SU-DHL-6 (cell line): ENCODE measurements around the gene C2CD3.

ENCODE experiments used
- H2AFZ ChIP-seq: fragments of 200-600 bp; sonication (generic); 2 replicates; pipeline ENCODE4 v1.6.1; 2014; ENCODE audit warnings: low read depth, mild to moderate bottlenecking, moderate library complexity, mixed read lengths, antibody characterized with exemption, low read length; ENCODE audit not compliant: severe bottlenecking
- H3F3A ChIP-seq: fragments of 200-600 bp; shearing (Covaris generic); 2 replicates; pipeline ENCODE4 v1.6.0; 2016; ENCODE audit warnings: antibody characterized with exemption, mild to moderate bottlenecking; ENCODE audit not compliant: insufficient read depth
- H3K27ac ChIP-seq: fragments of 200-600 bp; sonication (generic); 2 replicates; pipeline ENCODE4 v1.5.1; 2016; ENCODE audit warnings: low read depth, mild to moderate bottlenecking, low read length, moderate library complexity, mixed read lengths
- H3K27me3 ChIP-seq: fragments of 200-600 bp; sonication (generic), shearing (Covaris generic); 2 replicates; pipeline ENCODE4 v1.6.0; 2014; ENCODE audit warnings: mild to moderate bottlenecking, low read length
- H3K36me3 ChIP-seq: fragments of 200-600 bp; sonication (generic); 2 replicates; pipeline ENCODE4 v1.6.1; 2014; ENCODE audit warnings: mild to moderate bottlenecking, low read length, mixed read lengths
- H3K4me2 ChIP-seq: fragments of 300-600, 200-600 bp; shearing (Covaris generic), sonication (generic); 2 replicates; pipeline ENCODE4 v1.6.0; 2014; ENCODE audit warnings: low read length, low read depth, mild to moderate bottlenecking; ENCODE audit not compliant: poor library complexity, severe bottlenecking
- H3K4me3 ChIP-seq: fragments of 200-600 bp; sonication (generic); 2 replicates; pipeline ENCODE4 v1.5.1; 2014; ENCODE audit warnings: antibody characterized with exemption, low read length, mild to moderate bottlenecking, mixed read lengths; ENCODE audit not compliant: insufficient read depth, poor library complexity, severe bottlenecking
- H3K79me2 ChIP-seq: fragments of 200-600 bp; sonication (generic); 2 replicates; pipeline ENCODE4 v1.6.1; 2014; ENCODE audit warnings: mild to moderate bottlenecking, low read length, moderate library complexity; ENCODE audit not compliant: insufficient read depth
- H3K9ac ChIP-seq: fragments of 200-600 bp; sonication (generic); 2 replicates; pipeline ENCODE4 v1.7.0; 2014; ENCODE audit warnings: mild to moderate bottlenecking, low read length
- H3K9me2 ChIP-seq: fragments of 200-600 bp; sonication (generic); replicated peaks from 2 replicates; pipeline ENCODE4 v1.6.1; 2014; ENCODE audit warnings: low read length; ENCODE audit not compliant: insufficient read depth
- H3K9me3 ChIP-seq: fragments of 200-600 bp; sonication (generic); 2 replicates; pipeline ENCODE4 v1.6.1; 2014; ENCODE audit warnings: low read length, mixed read lengths; ENCODE audit not compliant: insufficient read depth
- H4K20me1 ChIP-seq: fragments of 200-600 bp; sonication (generic); 2 replicates; pipeline ENCODE4 v1.6.1; 2014; ENCODE audit warnings: low read depth, mild to moderate bottlenecking, antibody characterized with exemption, low read length, moderate library complexity, mixed read lengths
- CTCF ChIP-seq: fragments of 200-600 bp; sonication (generic); IDR thresholded peaks from one replicate; pipeline ENCODE4 v1.5.1; 2017; ENCODE audit warnings: antibody characterized with exemption, mild to moderate bottlenecking, low read length, moderate library complexity; ENCODE audit not compliant: insufficient read depth, poor library complexity, severe bottlenecking
- EZH2phosphoT487 ChIP-seq: fragments of 200-600 bp; sonication (generic), shearing (Covaris generic); conservative IDR thresholded peaks from 2 replicates; pipeline ENCODE4 v1.6.1; 2018; ENCODE audit warnings: mild to moderate bottlenecking, antibody characterized with exemption, low read length, moderate library complexity, mixed read lengths

Gene C2CD3

DNA sequence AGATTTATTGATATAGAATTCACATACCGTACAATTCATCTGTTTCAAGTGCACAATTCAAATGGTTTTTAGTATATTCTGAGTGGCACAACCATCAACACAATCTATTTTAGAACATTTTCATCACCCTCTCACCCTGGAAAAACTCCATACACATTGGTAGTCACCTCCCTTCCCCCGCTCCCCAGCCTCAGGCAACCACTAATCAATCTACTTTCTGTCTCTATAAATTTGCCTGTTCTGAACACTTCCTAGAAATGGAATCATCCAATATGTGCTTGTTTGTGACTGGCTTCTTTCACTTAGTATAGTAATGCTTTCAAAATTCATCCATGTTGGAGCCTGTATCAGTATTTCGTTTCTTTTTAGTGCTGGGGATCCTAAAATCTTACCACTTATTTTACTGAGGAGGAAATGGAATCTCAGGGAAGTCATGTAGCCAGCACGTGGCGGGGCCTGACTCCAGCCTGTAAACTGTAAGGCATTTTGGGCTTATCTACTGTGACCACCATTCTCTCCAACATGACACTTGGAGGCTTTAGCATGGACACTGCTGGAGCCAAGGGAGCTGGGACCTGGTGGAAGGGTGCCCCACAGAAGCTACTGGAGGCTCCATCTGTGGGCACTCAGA is 161.0 kb downstream of the C2CD3 start:
- Histone ChIP-seq H2AFZ (no peak overlapping the region), H3K27me3 (no peaks in the 10 kb centered on the region), H3K4me2 (no peak overlapping the region), H4K20me1 (no peaks in the 10 kb centered on the region), H3K27ac (no peak overlapping the region), H3K9ac (no peak overlapping the region), H3K9me3 (no peaks in the 10 kb centered on the region), H3K4me3 (no peak overlapping the region), H3K36me3 (no peaks in the 10 kb centered on the region), H3F3A (no peaks in the 10 kb centered on the region), H3K79me2 (no peaks in the 10 kb centered on the region), H3K9me2 (no peaks in the 10 kb centered on the region)
- no peak for TF ChIP-seq CTCF
- no peak for TF ChIP-seq EZH2phosphoT487

GRCh38 chr11:74009230-74009547 is 161.6 kb downstream of the C2CD3 start:
- no peak overlapping the region for H3K27ac ChIP-seq
- no peak overlapping the region for H3K9ac ChIP-seq
- H3K4me2 ChIP-seq = no peak overlapping the region
- no peaks in the 10 kb centered on the region for H3K79me2 ChIP-seq
- no peaks in the 10 kb centered on the region for H3K36me3 ChIP-seq
- no peaks in the 10 kb centered on the region for H3F3A ChIP-seq
- H4K20me1 ChIP-seq = no peaks in the 10 kb centered on the region
- H3K9me3 ChIP-seq = no peaks in the 10 kb centered on the region
- no peak overlapping the region for H3K4me3 ChIP-seq
- TF ChIP-seq CTCF (no peak), EZH2phosphoT487 (no peak)
- no peak overlapping the region for H2AFZ ChIP-seq
- H3K27me3 ChIP-seq = no peaks in the 10 kb centered on the region
- no peaks in the 10 kb centered on the region for H3K9me2 ChIP-seq

DNA sequence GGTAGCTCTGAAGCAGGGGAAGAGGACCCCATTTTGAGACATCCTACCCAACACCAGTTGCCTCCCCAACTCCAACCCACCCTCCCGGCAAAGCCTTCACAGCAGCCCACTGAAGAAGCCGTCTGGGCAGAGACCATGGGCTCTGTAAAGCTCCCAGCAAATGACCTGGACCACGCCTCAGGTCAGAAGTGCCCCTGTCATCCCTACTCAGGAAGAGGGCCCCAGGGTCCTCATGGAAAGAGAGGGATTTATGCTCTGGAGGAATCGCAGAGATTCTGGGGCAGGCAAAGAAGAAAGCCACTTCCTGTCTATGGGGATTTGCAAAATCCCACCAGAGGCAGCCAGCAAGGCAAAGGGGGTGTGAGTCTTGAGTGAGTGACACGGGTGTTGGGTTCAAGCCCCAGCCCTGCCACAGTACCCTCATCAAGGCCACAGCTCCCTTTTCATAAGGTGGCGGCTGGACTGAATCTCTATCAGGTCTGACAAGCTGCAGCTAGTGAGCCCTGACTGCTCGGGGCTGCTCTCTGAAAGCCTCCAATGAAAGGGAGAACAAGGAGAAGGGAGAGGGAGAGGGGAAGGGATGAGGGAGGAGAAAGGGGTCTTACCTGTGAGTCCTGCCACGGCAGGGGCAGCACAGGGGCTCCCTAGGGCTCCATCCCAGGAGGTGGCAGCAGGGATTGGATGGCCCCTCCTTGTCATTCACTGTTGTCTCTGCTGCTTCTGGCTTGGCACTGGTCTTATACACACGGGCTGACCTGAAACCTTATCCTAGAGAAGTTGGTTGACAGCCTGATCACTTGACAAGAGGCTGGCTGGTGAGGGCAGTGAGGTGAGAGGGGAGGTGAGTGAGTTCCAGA is 162.2 kb downstream of the C2CD3 start, which contains the start of gene UCP3:
UCP3 (minus strand) TSS at position 713 of the 857 bp plus-strand sequence. CDS start 2,043 bp downstream, outside the sequence.
- no peak within 1 kb of the TSS for H3K27ac ChIP-seq
- H4K20me1 ChIP-seq = no peaks in the 10 kb centered on the region
- no peak within 1 kb of the TSS for H3K4me2 ChIP-seq
- H3K4me3 ChIP-seq = no peak within 1 kb of the TSS
- H3F3A ChIP-seq = no peaks in the 10 kb centered on the region
- H3K36me3 ChIP-seq = no peaks in the 10 kb centered on the region
- no peak within 1 kb of the TSS for H2AFZ ChIP-seq
- H3K9ac ChIP-seq = no peak within 1 kb of the TSS
- TF ChIP-seq CTCF (no peak), EZH2phosphoT487 (no peak)
- H3K27me3 ChIP-seq = no peaks in the 10 kb centered on the region
- H3K9me3 ChIP-seq = no peaks in the 10 kb centered on the region
- H3K79me2 ChIP-seq = no peaks in the 10 kb centered on the region
- H3K9me2 ChIP-seq = no peaks in the 10 kb centered on the region
